ENCODE data around the gene DOK3.

Gene DOK3

GRCh38 chr5:177545487-177546257 lies 36.0 kb upstream of the DOK3 start:
- DNase-seq (ENCODE audit: extremely low read depth, low read depth): peak; percentile 87
- TF ChIP-seq, protein P1, sequence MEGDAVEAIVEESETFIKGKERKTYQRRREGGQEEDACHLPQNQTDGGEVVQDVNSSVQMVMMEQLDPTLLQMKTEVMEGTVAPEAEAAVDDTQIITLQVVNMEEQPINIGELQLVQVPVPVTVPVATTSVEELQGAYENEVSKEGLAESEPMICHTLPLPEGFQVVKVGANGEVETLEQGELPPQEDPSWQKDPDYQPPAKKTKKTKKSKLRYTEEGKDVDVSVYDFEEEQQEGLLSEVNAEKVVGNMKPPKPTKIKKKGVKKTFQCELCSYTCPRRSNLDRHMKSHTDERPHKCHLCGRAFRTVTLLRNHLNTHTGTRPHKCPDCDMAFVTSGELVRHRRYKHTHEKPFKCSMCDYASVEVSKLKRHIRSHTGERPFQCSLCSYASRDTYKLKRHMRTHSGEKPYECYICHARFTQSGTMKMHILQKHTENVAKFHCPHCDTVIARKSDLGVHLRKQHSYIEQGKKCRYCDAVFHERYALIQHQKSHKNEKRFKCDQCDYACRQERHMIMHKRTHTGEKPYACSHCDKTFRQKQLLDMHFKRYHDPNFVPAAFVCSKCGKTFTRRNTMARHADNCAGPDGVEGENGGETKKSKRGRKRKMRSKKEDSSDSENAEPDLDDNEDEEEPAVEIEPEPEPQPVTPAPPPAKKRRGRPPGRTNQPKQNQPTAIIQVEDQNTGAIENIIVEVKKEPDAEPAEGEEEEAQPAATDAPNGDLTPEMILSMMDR (IDR thresholded peaks at IDR 0.05; ENCODE audit: low read depth, low read length): no peak

DNA sequence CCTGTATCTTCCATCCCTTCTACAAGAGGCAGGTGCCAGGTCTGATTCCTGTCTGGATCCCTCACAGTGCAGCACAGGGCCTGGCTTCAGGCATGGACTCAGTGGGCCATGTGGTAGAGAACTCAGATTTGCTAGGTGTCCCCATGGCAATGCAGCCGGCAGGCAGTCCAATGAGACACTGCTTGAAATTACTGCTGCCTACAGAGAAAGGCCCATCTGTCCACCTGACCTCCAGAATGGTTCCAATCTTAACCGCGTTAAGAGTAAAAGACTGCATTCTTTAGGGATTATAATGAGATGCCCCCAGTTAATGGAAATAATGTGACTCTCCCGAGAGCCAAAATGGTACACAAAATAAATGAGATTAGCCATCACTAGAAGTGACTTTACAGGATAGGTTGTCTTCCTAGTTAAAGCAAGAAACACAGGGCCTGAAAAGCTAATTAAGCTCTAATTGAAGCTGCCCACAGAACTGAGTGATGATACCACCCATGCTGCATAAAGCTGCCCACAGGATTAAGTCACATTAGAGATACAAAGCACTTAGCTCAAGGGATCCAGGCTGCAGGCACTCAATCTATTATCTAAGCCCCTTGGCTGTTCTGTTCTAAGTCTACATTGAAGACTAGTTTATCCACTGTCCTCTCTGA lies 33.3 kb upstream of the DOK3 start:
- DNase-seq (ENCODE audit: extremely low read depth, low read depth): no peak

GRCh38 chr5:177540438-177540837 lies 30.8 kb upstream of the DOK3 start:
- TF ChIP-seq, protein P1 (IDR thresholded peaks at IDR 0.05; ENCODE audit: low read depth, low read length): no peak
- DNase-seq (ENCODE audit: extremely low read depth, low read depth): no peak

More for the DNA sequence above, 33.3 kb upstream of the DOK3 start:
- TF ChIP-seq, protein P1 (IDR thresholded peaks at IDR 0.05; ENCODE audit: low read depth, low read length): no peak

DNA sequence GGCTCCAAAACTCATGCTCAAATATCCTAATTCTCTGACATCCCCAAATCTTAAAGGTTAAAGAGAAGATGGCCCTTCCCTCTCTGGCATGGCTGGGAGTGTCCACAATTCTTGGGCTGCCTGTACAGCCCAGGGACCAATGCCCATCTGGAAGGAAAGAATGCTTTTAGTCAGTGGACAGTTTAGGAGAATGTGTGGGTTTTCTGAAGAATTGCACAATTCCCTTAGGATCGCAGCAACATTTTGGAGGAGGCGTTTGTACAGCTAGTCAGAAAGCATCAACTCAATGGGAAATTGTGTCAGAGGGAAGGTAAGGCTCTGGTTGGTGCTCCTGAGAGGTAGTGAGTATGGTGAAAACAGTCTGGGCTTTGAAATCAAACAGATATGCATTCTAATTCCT lies 29.8 kb upstream of the DOK3 start:
- DNase-seq (ENCODE audit: extremely low read depth, low read depth): peak; percentile 65
- TF ChIP-seq, protein P1 (IDR thresholded peaks at IDR 0.05; ENCODE audit: low read depth, low read length): no peak

DNA sequence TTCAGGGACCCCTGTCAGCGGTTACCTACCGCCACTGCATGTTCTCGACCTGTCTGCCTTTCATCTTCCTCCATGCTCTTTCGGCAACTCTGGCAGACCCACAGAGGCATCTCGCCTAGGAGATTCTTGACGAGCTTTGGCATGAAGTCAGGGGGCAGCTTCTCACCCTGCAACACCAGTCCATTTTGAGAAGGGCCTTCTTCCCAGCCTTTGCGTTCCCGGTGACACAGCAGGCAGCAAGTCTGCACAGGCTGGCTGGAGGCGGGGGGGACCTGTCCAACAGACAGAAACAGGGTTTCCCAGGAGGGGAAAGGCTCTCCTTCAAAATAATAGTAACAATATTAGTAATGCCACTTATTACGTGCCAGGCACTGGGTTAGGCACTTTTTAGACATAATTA lies 29.2 kb upstream of the DOK3 start:
- TF ChIP-seq, protein P1 (IDR thresholded peaks at IDR 0.05; ENCODE audit: low read depth, low read length): no peak
- no peak for DNase-seq (ENCODE audit: extremely low read depth, low read depth)

DNA sequence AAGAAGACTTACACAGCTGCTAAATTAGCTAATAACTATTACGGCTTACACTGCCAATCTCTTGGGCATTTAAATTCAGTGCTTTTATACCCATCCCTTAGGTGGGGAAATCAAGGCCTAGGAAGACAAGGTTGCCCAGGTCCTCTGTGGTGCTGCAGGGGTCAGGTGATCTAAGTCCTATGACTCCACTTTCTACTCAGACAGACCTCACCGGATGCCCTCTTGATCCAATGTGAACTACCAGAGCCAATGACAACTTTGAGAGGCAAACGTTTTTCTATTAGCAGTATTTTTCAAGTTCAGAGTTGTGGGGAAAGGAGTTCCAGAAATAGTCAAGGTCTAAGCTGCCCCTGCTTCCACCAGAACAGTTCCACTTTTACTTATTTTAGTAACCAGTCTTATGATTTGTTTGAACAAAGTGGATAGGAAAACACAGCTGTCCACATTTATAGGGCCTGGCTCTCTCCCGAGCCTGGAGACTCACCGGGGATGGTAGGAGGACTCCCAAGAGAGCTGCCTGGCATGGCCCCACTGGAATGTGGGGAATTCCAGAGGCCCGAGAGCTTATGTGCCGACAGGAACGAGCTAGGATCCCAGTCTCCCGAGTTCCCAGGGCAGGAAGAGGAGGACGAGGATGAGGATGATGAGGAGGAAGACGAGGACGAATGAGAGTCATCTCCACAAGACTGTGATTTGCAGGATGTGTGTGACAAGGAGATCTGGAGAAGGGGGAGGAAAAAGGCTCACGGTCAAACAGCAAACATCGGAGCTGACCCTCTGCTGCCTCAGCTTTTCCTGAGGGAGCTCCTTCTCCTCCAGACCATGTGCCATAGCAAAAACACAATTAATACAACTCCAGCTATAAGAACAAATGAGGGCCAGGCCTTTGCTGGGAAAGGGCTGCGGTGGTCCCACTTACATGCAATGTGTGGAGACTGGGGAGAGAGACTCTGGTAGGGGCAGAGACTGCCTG lies 28.0 kb upstream of the DOK3 start:
- peak; percentile 67 for DNase-seq (ENCODE audit: extremely low read depth, low read depth)

More for the DNA sequence above, 28.0 kb upstream of the DOK3 start:
- TF ChIP-seq, protein P1 (IDR thresholded peaks at IDR 0.05; ENCODE audit: low read depth, low read length): no peak
